Right lobe of liver (tissue), 6 donors: Measurements from ENCODE around the gene XAB2. TPM values are rescaled to one million over a fixed set of nuclear protein-coding genes. Genes with fewer than 3 reads are reported as not detected.

ENCODE experiments used
- ATAC-seq, 4 donors: fragments of 200-7000 bp; cut with Tn5 transposase; one replicate each; pipeline ENCODE4 v1.9.1; 2020; ENCODE audit warnings: mild to moderate bottlenecking in 4 of 4, moderate library complexity in 4 of 4
- DNase-seq, 3 donors: peaks; one replicate each; pipeline ENCODE4 v3.0.0-alpha.2; 2020
- H3K27ac ChIP-seq, 3 donors: fragments of 200-600 bp; one replicate each; pipeline ENCODE4 v1.8.0; 2022
- H3K27me3 ChIP-seq, 2 donors: fragments of 200-600 bp; one replicate each; pipeline ENCODE4 v1.8.0; 2022
- H3K36me3 ChIP-seq, 4 donors: fragments of 200-600 bp; sonication (generic) in 1 of 4; one replicate each; pipeline versions ENCODE4 v1.5.1 to v1.8.0; 2017 to 2022; ENCODE audit warnings: control low read depth in 1 of 4
- H3K4me1 ChIP-seq, 4 donors: fragments of 200-600 bp; sonication (generic) in 1 of 4; one replicate each; pipeline versions ENCODE4 v1.5.1 to v1.8.0; 2017 to 2022; ENCODE audit warnings: control low read depth in 1 of 4
- H3K4me3 ChIP-seq, 3 donors: fragments of 200-600 bp; one replicate each; pipeline ENCODE4 v1.8.0; 2022
- H3K9me3 ChIP-seq, 4 donors: fragments of 200-600 bp; sonication (generic) in 1 of 4; one replicate each; pipeline versions ENCODE4 v1.5.1 to v1.8.0; 2017 to 2022; ENCODE audit warnings: control low read depth in 1 of 4
- CTCF ChIP-seq, 4 donors: fragments of 200-600 bp in 3 of 4; fragments of 450-650 bp in 1 of 4; IDR thresholded peaks; one replicate each; pipeline versions ENCODE4 v1.5.1 to v1.8.0; 2016 to 2022; ENCODE audit warnings: antibody characterized with exemption in 4 of 4, mild to moderate bottlenecking in 2 of 4
- POLR2A ChIP-seq: fragments of 450-650 bp; IDR thresholded peaks from one replicate; pipeline ENCODE4 v1.6.1; 2017; ENCODE audit warnings: antibody characterized with exemption, mild to moderate bottlenecking
- WGBS: methylation state at CpG from one replicate; pipeline ENCODE4 v1.1.6; 2018; ENCODE audit warnings: low coverage, low lambda C conversion rate; ENCODE audit not compliant: insufficient coverage; ENCODE audit errors: missing lambda C conversion rate; 5-methylcytosine and 5-hydroxymethylcytosine counted together
- intact Hi-C, 2 donors: fragments of 100-400 bp; cut with DNase I; formaldehyde crosslinking; loops; one replicate each; pipeline versions ENCODE4 v1.11.2 to v1.14.1; 2022
- total RNA-seq, 6 experiments: library from RNA; depleted of rRNA in 2 of 6; stranded (reverse); fragments of >200 nt in 2 of 6; fragmentation: NEBNext Ultra II Directional in 3 of 6; extraction: Animal tissue kit (Norgen Biotek cat#: 25700) in 3 of 6; gene quantifications; one replicate each; pipeline versions ENCODE4 v1.1.0 to v1.2.4, GENCODE V29; 2016 to 2023
- donor health status: DM: no; HTN: yes; CAD: no.
- donor health status: DM: no; HTN: no; CAD: no.
- donor health status: DM: no; HTN: no; CAD: no.
- donor health status: DM: no; HTN: yes; CAD: no.
- donor health status: DM: no; HTN: yes; CAD: no.

XAB2 gene
- total RNA-seq, 6 experiments from 2014 or later = 12.8 to 21.3 (median 17.8) TPM

- WGBS = 88% methylated on average over 5 of the region's 31 CpGs
- no peak for TF ChIP-seq CTCF (IDR thresholded peaks at IDR 0.05)
- TF ChIP-seq POLR2A = no peak
- no peak overlapping the region for H3K4me3 ChIP-seq
These were observed 18.7 kb downstream of the XAB2 start for GRCh38 chr19:7610491-7611240.

GRCh38 chr19:7607874-7608560 is 21.3 kb downstream of the XAB2 start:
- 100% methylated on average over 4 of the region's 25 CpGs for WGBS
- TF ChIP-seq CTCF (IDR thresholded peaks at IDR 0.05) (no peak), POLR2A (no peak)
- H3K36me3 ChIP-seq = peaks cover 0 to 40% (median 11%) of the 10 kb centered on the region in 4 donors
- no peak for ATAC-seq
- DNase-seq = no peak
- H3K27me3 ChIP-seq = no peaks in the 10 kb centered on the region
- H3K4me3 ChIP-seq = no peak overlapping the region
- H3K27ac ChIP-seq = no peak overlapping the region
- no peaks in the 10 kb centered on the region for H3K9me3 ChIP-seq
- H3K4me1 ChIP-seq = peaks cover 0 to 3% (median 1%) of the 10 kb centered on the region in 4 donors
- intact Hi-C loops = no loop called here

More at GRCh38 chr19:7610491-7611240, 18.7 kb downstream of the XAB2 start:
- Histone ChIP-seq H3K36me3 (peaks cover 0 to 43% (median 11%) of the 10 kb centered on the region in 4 donors), H3K27me3 (no peaks in the 10 kb centered on the region), H3K27ac (no peak overlapping the region), H3K9me3 (no peaks in the 10 kb centered on the region), H3K4me1 (no peaks in the 10 kb centered on the region)
- intact Hi-C loops = no loop called here
- no peak for ATAC-seq
- DNase-seq = no peak

- H3K36me3 ChIP-seq = peaks cover 0 to 37% (median 11%) of the 10 kb centered on the region in 4 donors
- no peaks in the 10 kb centered on the region for H3K27me3 ChIP-seq
- 81% methylated on average over 8 of the region's 10 CpGs for WGBS
- DNase-seq (peak in 1 of 3 donors; percentile 45), ATAC-seq (no peak)
- peaks cover 0 to 9% (median 3%) of the 10 kb centered on the region in 4 donors for H3K4me1 ChIP-seq
- H3K4me3 ChIP-seq = no peak overlapping the region
- TF ChIP-seq POLR2A (no peak), CTCF (IDR thresholded peaks at IDR 0.05) (no peak)
- no peak overlapping the region for H3K27ac ChIP-seq
- intact Hi-C loops = no loop called here
- H3K9me3 ChIP-seq = no peaks in the 10 kb centered on the region
These were observed 22.0 kb downstream of the XAB2 start for GRCh38 chr19:7607212-7607873.

GRCh38 chr19:7606289-7606688 is 23.1 kb downstream of the XAB2 start:
- intact Hi-C loops = no loop called here
- Histone ChIP-seq H3K27me3 (no peaks in the 10 kb centered on the region), H3K9me3 (no peaks in the 10 kb centered on the region), H3K36me3 (peaks cover 0 to 28% (median 9%) of the 10 kb centered on the region in 4 donors), H3K27ac (no peak overlapping the region), H3K4me1 (peaks cover 0 to 16% (median 3%) of the 10 kb centered on the region in 4 donors), H3K4me3 (no peak overlapping the region)
- ATAC-seq = no peak
- WGBS = no CpG with 5 or more reads among the region's 17 CpGs
- TF ChIP-seq POLR2A = no peak
- TF ChIP-seq CTCF (IDR thresholded peaks at IDR 0.05) = no peak
- peak in 1 of 3 donors; percentile 15 for DNase-seq
